Neuron (in vitro differentiated cells): Measurements from ENCODE around the gene C12orf60.

Experiments used
- H2AFZ ChIP-seq: one replicate; pipeline ENCODE4 v1.6.1; 2013; ENCODE audit warnings: low read depth, mild to moderate bottlenecking, inconsistent platforms, low read length, moderate library complexity
- H3K27me3 ChIP-seq: one replicate; pipeline ENCODE4 v1.6.1; 2013; ENCODE audit warnings: low read length; ENCODE audit not compliant: insufficient read depth
- H3K36me3 ChIP-seq: one replicate; pipeline ENCODE4 v1.6.1; 2013; ENCODE audit warnings: low read length; ENCODE audit not compliant: insufficient read depth
- H3K4me1 ChIP-seq: one replicate; pipeline ENCODE4 v1.6.1; 2013; ENCODE audit warnings: low read length; ENCODE audit not compliant: insufficient read depth
- H3K4me3 ChIP-seq: 2 replicates; pipeline ENCODE4 v1.5.1; 2013; ENCODE audit warnings: mild to moderate bottlenecking, low read length, moderate library complexity
- H3K9me3 ChIP-seq: one replicate; pipeline ENCODE4 v1.6.1; 2013; ENCODE audit warnings: low read length

C12orf60 gene

GRCh38 chr12:14828892-14829291, 25.4 kb downstream of the C12orf60 start:
- H3K27me3 ChIP-seq, result no peaks in the 10 kb centered on the region
- no peak overlapping the region for H3K4me3 ChIP-seq
- no peak overlapping the region for H2AFZ ChIP-seq
- H3K9me3 ChIP-seq, result no peaks in the 10 kb centered on the region
- no peaks in the 10 kb centered on the region for H3K36me3 ChIP-seq
- peaks cover 4% of the 10 kb centered on the region for H3K4me1 ChIP-seq

GRCh38 chr12:14833336-14833735, 29.9 kb downstream of the C12orf60 start:
- H3K36me3 ChIP-seq, result no peaks in the 10 kb centered on the region
- H3K27me3 ChIP-seq, result no peaks in the 10 kb centered on the region

GRCh38 chr12:14833952-14834351, 30.5 kb downstream of the C12orf60 start:
- Histone ChIP-seq H2AFZ (no peak overlapping the region), H3K4me3 (no peak overlapping the region), H3K36me3 (no peaks in the 10 kb centered on the region), H3K27me3 (no peaks in the 10 kb centered on the region), H3K4me1 (peaks cover 19% of the 10 kb centered on the region), H3K9me3 (no peaks in the 10 kb centered on the region)

More at GRCh38 chr12:14833336-14833735, 29.9 kb downstream of the C12orf60 start:
- H3K9me3 ChIP-seq, result no peaks in the 10 kb centered on the region
- H2AFZ ChIP-seq, result no peak overlapping the region
- peaks cover 19% of the 10 kb centered on the region for H3K4me1 ChIP-seq
- H3K4me3 ChIP-seq, result no peak overlapping the region

DNA sequence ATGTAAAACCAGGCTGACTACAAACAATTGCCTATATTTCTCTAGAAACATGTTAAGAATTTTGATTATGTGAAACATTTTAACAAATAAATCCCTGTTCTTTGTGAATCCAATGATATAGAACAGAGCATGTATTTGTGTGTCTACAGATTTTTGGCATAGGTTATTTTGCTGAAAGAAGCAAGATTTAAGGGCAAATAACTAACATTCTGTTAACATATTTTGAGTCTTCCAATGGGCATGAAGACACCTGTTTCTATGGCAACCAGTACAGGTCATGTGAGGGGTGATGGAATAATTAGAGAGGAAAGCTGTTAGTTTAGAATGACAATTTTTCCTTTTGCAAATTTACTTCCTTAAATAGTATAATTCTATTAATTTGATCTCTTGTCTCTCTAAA, 31.0 kb downstream of the C12orf60 start:
- H3K9me3 ChIP-seq, result no peaks in the 10 kb centered on the region
- peak overlapping the region; percentile 62 for H2AFZ ChIP-seq
- no peaks in the 10 kb centered on the region for H3K36me3 ChIP-seq
- no peak overlapping the region for H3K4me3 ChIP-seq
- H3K27me3 ChIP-seq, result no peaks in the 10 kb centered on the region
- peaks cover 19% of the 10 kb centered on the region for H3K4me1 ChIP-seq

DNA sequence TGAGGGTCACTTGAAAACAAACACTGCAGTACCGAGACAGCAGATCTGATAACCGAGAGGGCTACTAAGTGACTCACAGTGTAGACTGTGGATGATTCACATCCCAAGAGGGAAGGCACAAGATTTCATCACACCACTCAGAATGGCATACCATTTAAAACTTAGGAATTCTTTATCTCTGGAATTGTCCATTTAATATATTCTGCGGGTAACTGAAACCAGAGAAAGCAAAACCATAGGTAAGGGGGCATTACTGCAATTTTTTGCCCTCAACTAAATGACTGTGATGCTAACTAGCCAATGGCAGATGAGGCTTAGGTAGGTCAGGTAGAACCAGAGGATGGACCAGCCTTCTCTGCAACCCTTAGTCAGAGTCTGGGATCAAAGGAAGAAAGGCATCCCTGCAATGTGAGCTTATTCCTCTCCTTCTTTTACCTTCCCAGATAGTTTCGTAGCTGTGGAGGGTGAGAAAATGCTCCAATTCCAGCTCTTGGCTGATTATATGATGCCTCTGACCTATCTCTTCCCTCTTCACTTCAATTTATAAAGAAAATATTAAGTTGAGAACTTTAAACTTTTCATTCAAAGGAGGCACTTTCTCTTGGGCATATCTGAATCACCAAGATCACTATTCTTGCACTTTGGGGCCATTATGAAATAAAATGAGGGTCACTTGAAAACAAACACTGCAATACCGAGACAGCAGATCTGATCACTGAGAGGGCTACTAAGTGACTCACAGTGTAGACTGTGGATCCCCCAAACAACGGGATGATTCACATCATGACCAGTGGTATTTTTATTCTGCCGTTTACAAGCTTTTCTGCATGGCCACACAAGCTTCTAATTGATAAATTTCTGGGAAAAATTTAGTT, 33.1 kb downstream of the C12orf60 start:
- H3K4me3 ChIP-seq, result no peak overlapping the region

GRCh38 chr12:14839262-14839661, 35.8 kb downstream of the C12orf60 start:
- no peaks in the 10 kb centered on the region for H3K36me3 ChIP-seq

More for the DNA sequence above, 33.1 kb downstream of the C12orf60 start:
- Histone ChIP-seq H3K9me3 (no peaks in the 10 kb centered on the region), H3K36me3 (no peaks in the 10 kb centered on the region), H2AFZ (no peak overlapping the region), H3K27me3 (no peaks in the 10 kb centered on the region), H3K4me1 (peaks cover 19% of the 10 kb centered on the region)

GRCh38 chr12:14840616-14841015, 37.1 kb downstream of the C12orf60 start:
- Histone ChIP-seq H3K36me3 (no peaks in the 10 kb centered on the region), H3K4me3 (no peak overlapping the region), H3K4me1 (no peaks in the 10 kb centered on the region), H3K9me3 (no peaks in the 10 kb centered on the region), H2AFZ (no peak overlapping the region), H3K27me3 (no peaks in the 10 kb centered on the region)

More at GRCh38 chr12:14839262-14839661, 35.8 kb downstream of the C12orf60 start:
- Histone ChIP-seq H3K9me3 (no peaks in the 10 kb centered on the region), H3K4me1 (peaks cover 11% of the 10 kb centered on the region), H3K4me3 (no peak overlapping the region), H3K27me3 (no peaks in the 10 kb centered on the region), H2AFZ (no peak overlapping the region)

DNA sequence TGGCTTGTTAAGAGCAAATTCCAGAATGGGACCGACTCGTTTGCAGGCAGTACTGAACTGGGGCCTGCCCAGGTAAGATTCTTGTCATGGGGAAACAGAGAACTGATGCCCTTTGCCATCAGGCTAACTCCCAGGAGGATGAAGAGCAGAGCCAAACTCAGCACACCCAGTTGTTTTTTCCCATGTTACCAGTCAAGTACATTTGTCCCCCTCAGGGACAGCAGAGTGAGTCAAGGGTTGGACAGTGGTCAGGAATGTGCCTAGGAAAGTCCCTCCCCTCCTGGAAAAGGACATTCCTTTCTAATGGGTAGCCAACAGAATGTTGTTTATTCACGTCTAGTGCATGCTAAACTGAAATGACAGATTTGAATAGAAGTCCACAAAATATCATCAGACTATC, 38.3 kb downstream of the C12orf60 start:
- peaks cover 4% of the 10 kb centered on the region for H3K4me1 ChIP-seq
- no peaks in the 10 kb centered on the region for H3K9me3 ChIP-seq
- H3K27me3 ChIP-seq, result no peaks in the 10 kb centered on the region
- no peak overlapping the region for H2AFZ ChIP-seq
- no peaks in the 10 kb centered on the region for H3K36me3 ChIP-seq
- H3K4me3 ChIP-seq, result no peak overlapping the region

- H3K27me3 ChIP-seq, result no peaks in the 10 kb centered on the region
- H3K36me3 ChIP-seq, result no peaks in the 10 kb centered on the region
- H3K4me1 ChIP-seq, result peaks cover 9% of the 10 kb centered on the region
- H3K4me3 ChIP-seq, result no peak overlapping the region
- H2AFZ ChIP-seq, result no peak overlapping the region
- H3K9me3 ChIP-seq, result no peaks in the 10 kb centered on the region
These were observed 38.8 kb downstream of the C12orf60 start for GRCh38 chr12:14842315-14842714.

DNA sequence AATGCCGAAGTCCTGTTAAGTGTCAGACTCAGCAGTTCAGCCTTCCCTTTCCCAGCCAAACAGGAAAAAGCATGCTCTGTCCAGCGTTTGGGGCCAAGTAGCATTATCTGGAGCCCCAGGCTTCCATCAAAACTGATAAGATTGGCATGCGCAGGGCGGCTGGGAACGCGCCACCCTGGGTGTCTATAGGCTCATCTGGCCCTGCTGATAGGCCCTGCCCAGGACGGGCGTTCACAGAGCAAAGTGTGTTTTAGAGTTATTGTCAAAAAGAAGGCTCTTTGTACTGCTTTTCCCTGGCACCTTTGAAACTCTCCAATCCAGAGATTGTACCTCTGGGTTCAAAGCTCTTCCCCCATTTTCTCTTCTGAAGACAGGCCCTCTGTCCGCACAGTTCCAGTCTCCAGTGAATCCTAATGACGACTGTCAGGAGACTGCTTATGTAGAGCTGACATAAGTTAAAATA, 40.0 kb downstream of the C12orf60 start, which contains the start of gene ART4:
Gene ART4, minus strand, starts transcription at position 102 of the 463 bp plus-strand sequence. CDS start 413 bp downstream, outside the sequence.
- Histone ChIP-seq H3K27me3 (no peaks in the 10 kb centered on the region), H3K36me3 (no peaks in the 10 kb centered on the region), H3K4me1 (peaks cover 9% of the 10 kb centered on the region), H2AFZ (no peak within 1 kb of the TSS), H3K4me3 (no peak within 1 kb of the TSS), H3K9me3 (no peaks in the 10 kb centered on the region)

DNA sequence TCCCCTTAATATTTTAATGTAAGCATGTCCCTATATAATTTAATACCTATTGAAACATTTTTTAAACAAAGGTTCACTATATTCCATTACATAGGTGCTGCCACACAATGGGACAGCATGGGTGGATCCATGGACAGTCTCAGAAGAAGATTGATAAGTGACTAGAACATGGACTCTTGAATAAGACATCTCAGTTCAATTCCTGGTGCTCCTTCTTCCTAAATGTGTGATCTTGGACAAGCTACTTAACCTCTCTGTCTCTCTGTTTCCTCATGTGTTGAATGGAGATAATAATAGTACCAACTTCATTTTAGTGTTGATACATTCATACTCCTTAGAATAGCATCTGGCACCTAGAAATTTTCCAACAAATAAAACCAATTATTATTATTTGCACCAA, 40.9 kb downstream of the C12orf60 start:
- H2AFZ ChIP-seq, result no peak overlapping the region
- H3K27me3 ChIP-seq, result no peaks in the 10 kb centered on the region
- H3K4me3 ChIP-seq, result no peak overlapping the region
- H3K9me3 ChIP-seq, result no peaks in the 10 kb centered on the region
- no peaks in the 10 kb centered on the region for H3K36me3 ChIP-seq
- peaks cover 9% of the 10 kb centered on the region for H3K4me1 ChIP-seq

DNA sequence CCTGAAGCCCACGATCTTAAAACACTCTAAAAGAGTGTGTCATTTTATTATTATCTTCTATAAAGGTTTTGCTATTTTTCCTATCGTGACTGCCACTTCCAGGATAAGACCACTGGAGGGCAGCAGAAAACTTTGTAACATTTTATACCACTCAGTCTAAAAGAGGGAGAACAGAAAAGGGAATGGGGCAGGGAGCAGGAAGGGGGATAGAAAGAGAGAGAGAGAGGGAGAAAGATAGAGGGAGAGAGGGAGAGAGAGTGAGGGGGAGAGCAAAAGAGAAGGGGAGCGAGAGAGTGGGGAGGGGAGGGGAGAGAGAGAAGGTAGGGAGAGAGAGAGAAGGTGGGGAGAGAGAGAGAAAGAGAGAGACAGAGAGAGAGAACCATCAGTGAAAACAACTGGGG, 41.9 kb downstream of the C12orf60 start:
- H3K9me3 ChIP-seq, result no peaks in the 10 kb centered on the region
- no peak overlapping the region for H3K4me3 ChIP-seq
- no peak overlapping the region for H2AFZ ChIP-seq
- H3K36me3 ChIP-seq, result no peaks in the 10 kb centered on the region
- peaks cover 13% of the 10 kb centered on the region for H3K4me1 ChIP-seq
- H3K27me3 ChIP-seq, result no peaks in the 10 kb centered on the region

- Histone ChIP-seq H3K4me3 (no peak overlapping the region), H3K27me3 (no peaks in the 10 kb centered on the region), H2AFZ (no peak overlapping the region), H3K36me3 (no peaks in the 10 kb centered on the region), H3K9me3 (no peaks in the 10 kb centered on the region), H3K4me1 (peaks cover 18% of the 10 kb centered on the region)
These were observed 42.6 kb downstream of the C12orf60 start for GRCh38 chr12:14846042-14846587.
